ENCODE data around the gene MOB3B.

MOB3B gene

DNA sequence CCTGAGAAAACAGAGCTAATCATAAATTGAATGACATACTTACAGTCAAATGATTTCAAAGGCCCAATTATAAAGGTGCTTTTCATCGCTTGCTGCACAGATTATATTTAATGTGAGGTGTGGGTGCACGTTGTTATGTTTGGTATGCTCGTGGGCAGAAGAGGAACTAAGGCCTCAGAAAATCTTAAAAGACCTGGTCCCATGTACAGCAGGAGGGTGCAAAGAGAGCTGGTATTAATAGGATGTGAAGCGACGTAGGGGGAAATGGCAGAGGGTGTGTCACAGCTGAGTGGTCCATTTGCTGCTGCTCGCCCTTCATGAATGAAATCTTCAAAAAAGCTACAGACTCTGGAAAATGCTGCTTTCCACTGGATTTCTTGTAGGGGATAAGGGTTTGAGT lies 46.0 kb downstream of the MOB3B start:
- Histone ChIP-seq H3K27me3 (ENCODE audit: control insufficient read depth, insufficient read depth, low read length) (no peaks in the 10 kb centered on the region), H3K36me3 (ENCODE audit: control insufficient read depth, insufficient read depth, low read length) (no peaks in the 10 kb centered on the region), H3K4me1 (ENCODE audit: control insufficient read depth, insufficient read depth, low read length) (peaks cover 6% of the 10 kb centered on the region; the same call in 1 of the 2 replicates), H3K9me3 (ENCODE audit: control insufficient read depth, insufficient read depth, low read length) (no peaks in the 10 kb centered on the region), H3K27ac (ENCODE audit: low read length) (no peak overlapping the region), H3K4me3 (ENCODE audit: low read length) (no peak overlapping the region)
- no peak for DNase-seq (ENCODE audit: low read depth, low spot score)
- WGBS (ENCODE audit: insufficient coverage, insufficient read length), result no CpG with 5 or more reads among the region's 6 CpGs

DNA sequence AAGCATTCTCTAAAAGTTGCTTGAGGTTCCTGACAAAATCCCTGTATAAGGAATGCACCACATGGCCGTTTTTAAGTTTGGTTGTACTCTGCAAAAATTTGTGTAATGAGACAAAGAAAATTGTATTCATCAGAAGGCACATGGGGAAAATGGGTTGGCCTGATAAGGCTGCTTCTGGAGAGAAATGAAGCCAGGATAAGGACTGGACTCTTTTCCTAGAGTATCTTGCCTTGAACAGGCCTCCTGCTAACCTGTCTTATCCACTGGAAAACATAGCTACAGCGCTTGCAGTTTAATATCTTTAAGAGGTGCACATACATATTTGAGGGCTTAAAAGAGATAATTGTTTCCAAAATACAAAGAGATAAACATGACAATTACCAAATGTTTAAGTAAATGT lies 46.9 kb downstream of the MOB3B start:
- WGBS (ENCODE audit: insufficient coverage, insufficient read length), result no CpG with 5 or more reads among the region's 2 CpGs
- no peak for DNase-seq (ENCODE audit: low read depth, low spot score)
- Histone ChIP-seq H3K9me3 (ENCODE audit: control insufficient read depth, insufficient read depth, low read length) (no peaks in the 10 kb centered on the region), H3K4me3 (ENCODE audit: low read length) (no peak overlapping the region), H3K4me1 (ENCODE audit: control insufficient read depth, insufficient read depth, low read length) (peaks cover 1% of the 10 kb centered on the region; the same call in 1 of the 2 replicates), H3K36me3 (ENCODE audit: control insufficient read depth, insufficient read depth, low read length) (no peaks in the 10 kb centered on the region), H3K27me3 (ENCODE audit: control insufficient read depth, insufficient read depth, low read length) (no peaks in the 10 kb centered on the region), H3K27ac (ENCODE audit: low read length) (no peak overlapping the region)

DNA sequence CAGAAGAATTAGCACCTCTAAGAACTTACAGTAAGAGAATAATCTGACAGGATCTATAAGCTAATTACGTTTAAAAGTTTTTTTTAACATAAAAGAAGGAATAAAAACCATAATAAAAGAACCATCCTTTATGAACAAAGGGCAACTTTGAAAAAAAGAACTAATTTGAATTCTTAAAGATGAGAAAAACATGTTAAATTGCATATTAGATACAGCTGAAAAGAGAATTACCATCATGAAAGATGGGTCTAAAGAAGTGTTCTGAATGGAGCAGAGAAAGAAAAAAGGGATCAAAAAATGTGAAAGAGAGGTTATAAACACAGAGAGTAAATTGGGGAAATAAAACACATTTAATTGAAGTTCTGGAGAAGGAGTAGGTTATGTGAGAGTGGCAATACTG lies 51.3 kb downstream of the MOB3B start:
- Histone ChIP-seq H3K4me3 (ENCODE audit: low read length) (no peak overlapping the region), H3K27me3 (ENCODE audit: control insufficient read depth, insufficient read depth, low read length) (no peaks in the 10 kb centered on the region), H3K4me1 (ENCODE audit: control insufficient read depth, insufficient read depth, low read length) (no peaks in the 10 kb centered on the region; the same call in 1 of the 2 replicates), H3K9me3 (ENCODE audit: control insufficient read depth, insufficient read depth, low read length) (no peaks in the 10 kb centered on the region), H3K27ac (ENCODE audit: low read length) (no peak overlapping the region), H3K36me3 (ENCODE audit: control insufficient read depth, insufficient read depth, low read length) (no peaks in the 10 kb centered on the region)
- no peak for DNase-seq (ENCODE audit: low read depth, low spot score)
- no CpG with 5 or more reads among the region's 1 CpG for WGBS (ENCODE audit: insufficient coverage, insufficient read length)

DNA sequence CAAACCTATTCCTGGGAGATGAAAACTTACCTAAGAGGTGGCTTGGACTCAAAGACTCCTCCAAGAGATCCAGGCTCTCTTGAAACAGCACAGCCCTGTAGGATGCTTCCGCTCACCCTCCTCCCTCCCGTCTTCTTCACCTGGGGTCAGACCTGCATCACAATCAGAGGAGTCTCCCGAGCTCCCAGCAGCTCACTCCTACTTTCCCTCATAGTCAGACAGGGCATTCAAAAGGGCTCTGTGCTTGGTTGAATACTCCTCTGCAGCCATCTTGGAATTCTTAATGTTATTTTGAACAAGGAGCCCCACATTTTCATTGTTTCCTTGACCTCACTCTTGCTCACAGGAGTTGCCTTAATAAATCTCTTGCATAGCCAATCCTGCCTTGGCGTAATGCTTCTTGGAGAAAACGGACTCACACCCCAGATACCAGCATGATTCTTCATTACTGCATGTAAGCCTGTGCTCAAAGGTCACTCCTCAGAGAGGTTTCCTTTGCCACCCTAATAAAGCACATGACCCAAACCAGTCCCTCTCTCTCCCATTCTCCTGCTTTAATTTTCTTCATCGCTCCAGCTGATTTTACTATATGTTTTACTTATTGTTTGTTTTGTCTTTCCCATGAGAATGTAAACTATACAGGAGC lies 52.6 kb downstream of the MOB3B start:
- H3K4me1 ChIP-seq (ENCODE audit: control insufficient read depth, insufficient read depth, low read length), result no peaks in the 10 kb centered on the region; the same call in 1 of the 2 replicates
- H3K36me3 ChIP-seq (ENCODE audit: control insufficient read depth, insufficient read depth, low read length), result no peaks in the 10 kb centered on the region
- no peaks in the 10 kb centered on the region for H3K27me3 ChIP-seq (ENCODE audit: control insufficient read depth, insufficient read depth, low read length)
- DNase-seq (ENCODE audit: low read depth, low spot score), result no peak
- no peak overlapping the region for H3K4me3 ChIP-seq (ENCODE audit: low read length)
- no peak overlapping the region for H3K27ac ChIP-seq (ENCODE audit: low read length)
- no CpG with 5 or more reads among the region's 6 CpGs for WGBS (ENCODE audit: insufficient coverage, insufficient read length)
- H3K9me3 ChIP-seq (ENCODE audit: control insufficient read depth, insufficient read depth, low read length), result no peaks in the 10 kb centered on the region

DNA sequence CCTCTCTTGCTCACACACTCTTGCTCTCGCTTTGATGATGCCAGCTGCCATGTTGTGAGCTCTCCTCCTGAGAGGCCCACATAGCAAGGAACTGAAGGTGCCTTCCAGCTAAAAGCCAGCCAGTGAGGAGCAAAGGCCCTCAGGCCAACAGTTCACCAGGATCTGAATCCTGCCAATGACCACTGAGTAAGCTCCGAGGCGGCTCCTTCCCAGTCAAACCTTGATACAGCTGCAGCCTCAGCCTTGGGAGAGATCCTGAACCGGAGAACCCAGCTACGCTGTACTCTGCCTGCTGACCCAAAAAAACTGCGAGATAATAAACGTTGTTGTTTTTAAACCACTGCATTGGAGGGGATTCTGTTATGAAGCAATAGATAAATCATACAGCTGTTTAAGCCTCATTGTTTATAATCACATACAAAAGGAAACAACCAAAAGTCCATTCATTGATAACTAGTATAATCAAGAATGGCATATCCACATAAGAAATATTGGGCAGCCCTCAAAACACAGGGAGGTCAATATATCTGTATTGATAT lies 54.5 kb downstream of the MOB3B start:
- no peak overlapping the region for H3K27ac ChIP-seq (ENCODE audit: low read length)
- H3K27me3 ChIP-seq (ENCODE audit: control insufficient read depth, insufficient read depth, low read length), result no peaks in the 10 kb centered on the region
- no peaks in the 10 kb centered on the region for H3K36me3 ChIP-seq (ENCODE audit: control insufficient read depth, insufficient read depth, low read length)
- peaks cover 5% of the 10 kb centered on the region for H3K4me1 ChIP-seq (ENCODE audit: control insufficient read depth, insufficient read depth, low read length)
- WGBS (ENCODE audit: insufficient coverage, insufficient read length), result no CpG with 5 or more reads among the region's 7 CpGs
- no peaks in the 10 kb centered on the region for H3K9me3 ChIP-seq (ENCODE audit: control insufficient read depth, insufficient read depth, low read length)
- no peak for DNase-seq (ENCODE audit: low read depth, low spot score)
- no peak overlapping the region for H3K4me3 ChIP-seq (ENCODE audit: low read length)

DNA sequence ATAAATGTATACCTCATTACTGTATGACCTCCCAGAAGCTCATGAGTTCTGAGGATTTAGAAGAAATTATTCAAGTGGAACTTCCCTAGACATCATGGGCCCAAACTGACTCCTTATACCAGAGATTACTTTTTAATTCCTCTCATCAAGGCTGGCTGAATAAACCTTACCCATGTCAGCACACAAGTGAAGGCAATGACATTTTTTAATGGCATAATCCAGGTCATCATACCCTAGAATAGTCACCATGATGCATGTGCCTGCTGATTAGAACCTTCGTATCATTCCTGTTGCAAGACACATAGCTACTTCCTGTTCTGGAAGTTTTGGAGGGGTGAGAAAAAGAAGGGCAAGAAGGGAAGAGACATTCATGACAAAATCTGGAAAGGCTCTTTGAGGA lies 55.3 kb downstream of the MOB3B start:
- no peaks in the 10 kb centered on the region for H3K36me3 ChIP-seq (ENCODE audit: control insufficient read depth, insufficient read depth, low read length)
- no peak overlapping the region for H3K27ac ChIP-seq (ENCODE audit: low read length)
- DNase-seq (ENCODE audit: low read depth, low spot score), result no peak
- no peak overlapping the region for H3K4me3 ChIP-seq (ENCODE audit: low read length)
- no CpG with 5 or more reads among the region's 1 CpG for WGBS (ENCODE audit: insufficient coverage, insufficient read length)
- peaks cover 6% of the 10 kb centered on the region for H3K4me1 ChIP-seq (ENCODE audit: control insufficient read depth, insufficient read depth, low read length)
- no peaks in the 10 kb centered on the region for H3K27me3 ChIP-seq (ENCODE audit: control insufficient read depth, insufficient read depth, low read length)
- no peaks in the 10 kb centered on the region for H3K9me3 ChIP-seq (ENCODE audit: control insufficient read depth, insufficient read depth, low read length)

DNA sequence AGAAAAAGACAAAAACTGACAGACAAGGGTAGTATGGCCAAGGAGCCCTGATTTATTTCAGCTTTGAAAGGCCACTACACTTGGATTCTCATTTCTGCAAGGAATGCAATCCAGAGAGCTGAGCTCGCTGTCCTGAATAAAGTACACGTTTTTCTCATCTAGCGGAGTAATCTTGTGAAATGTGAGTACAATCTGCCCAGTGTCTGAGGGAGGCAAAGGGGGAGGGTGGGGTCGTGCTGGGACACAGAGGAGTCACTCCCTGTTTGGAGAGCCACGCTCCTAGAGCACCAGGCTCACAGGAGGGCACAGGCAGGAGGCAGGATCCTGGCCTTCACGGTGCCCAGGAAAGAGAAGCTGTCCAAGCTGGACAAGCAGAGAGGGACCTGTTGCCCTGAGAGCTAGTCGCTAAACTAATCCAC lies 56.5 kb downstream of the MOB3B start:
- no peak for DNase-seq (ENCODE audit: low read depth, low spot score)
- peaks cover 6% of the 10 kb centered on the region for H3K4me1 ChIP-seq (ENCODE audit: control insufficient read depth, insufficient read depth, low read length)
- no CpG with 5 or more reads among the region's 7 CpGs for WGBS (ENCODE audit: insufficient coverage, insufficient read length)
- no peak overlapping the region for H3K27ac ChIP-seq (ENCODE audit: low read length)
- H3K9me3 ChIP-seq (ENCODE audit: control insufficient read depth, insufficient read depth, low read length), result no peaks in the 10 kb centered on the region
- H3K4me3 ChIP-seq (ENCODE audit: low read length), result no peak overlapping the region
- no peaks in the 10 kb centered on the region for H3K36me3 ChIP-seq (ENCODE audit: control insufficient read depth, insufficient read depth, low read length)
- H3K27me3 ChIP-seq (ENCODE audit: control insufficient read depth, insufficient read depth, low read length), result no peaks in the 10 kb centered on the region

DNA sequence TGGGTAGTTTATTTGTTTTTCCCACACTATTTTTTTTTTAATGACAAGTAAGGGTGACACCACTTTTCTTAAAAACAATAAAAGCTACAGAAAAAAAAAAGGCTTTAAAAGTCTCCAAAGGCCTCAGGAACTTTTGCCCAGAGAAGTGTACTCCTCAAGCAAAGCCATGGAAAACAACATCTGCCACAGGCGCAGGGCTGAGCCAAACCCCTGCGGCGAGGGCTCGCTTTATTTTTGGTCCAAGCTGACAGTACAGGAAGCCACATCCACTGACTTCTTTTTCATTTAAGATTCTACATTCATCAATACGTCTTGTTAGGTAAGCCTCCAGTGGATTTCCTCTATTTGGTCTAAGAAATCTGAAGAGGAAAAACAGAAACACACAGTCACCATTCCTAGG lies 57.4 kb downstream of the MOB3B start:
- Histone ChIP-seq H3K27me3 (ENCODE audit: control insufficient read depth, insufficient read depth, low read length) (no peaks in the 10 kb centered on the region), H3K4me1 (ENCODE audit: control insufficient read depth, insufficient read depth, low read length) (peaks cover 6% of the 10 kb centered on the region), H3K27ac (ENCODE audit: low read length) (no peak overlapping the region), H3K36me3 (ENCODE audit: control insufficient read depth, insufficient read depth, low read length) (no peaks in the 10 kb centered on the region), H3K9me3 (ENCODE audit: control insufficient read depth, insufficient read depth, low read length) (no peaks in the 10 kb centered on the region), H3K4me3 (ENCODE audit: low read length) (no peak overlapping the region)
- WGBS (ENCODE audit: insufficient coverage, insufficient read length), result no CpG with 5 or more reads among the region's 5 CpGs
- DNase-seq (ENCODE audit: low read depth, low spot score), result no peak

DNA sequence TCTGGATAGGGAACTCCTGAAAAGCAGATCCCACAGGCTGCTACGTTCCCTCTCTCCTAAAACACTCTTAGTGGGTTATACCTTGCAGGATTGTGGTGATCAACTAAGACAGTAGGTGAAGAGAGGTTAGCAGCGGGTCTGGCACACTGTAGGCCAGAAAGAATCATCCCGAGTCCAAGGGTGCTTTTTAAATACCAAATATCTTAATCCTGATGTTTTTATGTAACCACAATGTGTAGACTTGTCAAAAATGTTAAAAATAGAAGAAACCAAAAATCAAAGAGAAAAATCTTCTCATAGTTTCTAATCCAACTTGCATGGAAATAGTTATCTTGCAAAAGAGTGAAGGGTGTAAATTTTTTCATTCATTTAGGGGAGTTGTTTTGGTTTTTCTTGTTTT lies 57.8 kb downstream of the MOB3B start:
- no peaks in the 10 kb centered on the region for H3K9me3 ChIP-seq (ENCODE audit: control insufficient read depth, insufficient read depth, low read length)
- no CpG with 5 or more reads among the region's 3 CpGs for WGBS (ENCODE audit: insufficient coverage, insufficient read length)

DNA sequence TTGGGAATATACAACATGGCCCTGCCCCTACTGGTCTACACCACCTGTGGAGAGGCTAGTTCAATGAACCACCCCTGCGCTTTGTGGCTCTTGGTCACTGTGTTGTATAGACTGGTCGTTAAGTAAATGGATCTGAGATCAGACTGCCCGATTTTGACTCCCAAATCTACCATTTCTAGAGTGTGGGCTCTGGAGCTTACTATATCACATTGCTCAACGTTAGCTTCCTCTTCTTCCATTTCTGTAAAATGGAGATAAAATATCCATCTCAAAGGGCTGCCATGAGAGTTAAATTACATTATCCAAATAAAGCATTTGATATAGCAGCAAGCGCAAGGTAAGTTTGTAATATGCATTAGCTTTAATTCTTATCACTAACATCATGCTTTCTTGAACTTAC lies 58.2 kb downstream of the MOB3B start:
- no peak overlapping the region for H3K27ac ChIP-seq (ENCODE audit: low read length)
- H3K9me3 ChIP-seq (ENCODE audit: control insufficient read depth, insufficient read depth, low read length), result no peaks in the 10 kb centered on the region
- H3K4me3 ChIP-seq (ENCODE audit: low read length), result no peak overlapping the region
- no peaks in the 10 kb centered on the region for H3K27me3 ChIP-seq (ENCODE audit: control insufficient read depth, insufficient read depth, low read length)
- no peak for DNase-seq (ENCODE audit: low read depth, low spot score)
- no CpG with 5 or more reads among the region's 5 CpGs for WGBS (ENCODE audit: insufficient coverage, insufficient read length)
- H3K4me1 ChIP-seq (ENCODE audit: control insufficient read depth, insufficient read depth, low read length), result peaks cover 6% of the 10 kb centered on the region; the same call in 1 of the 2 replicates
- no peaks in the 10 kb centered on the region for H3K36me3 ChIP-seq (ENCODE audit: control insufficient read depth, insufficient read depth, low read length)

More for the DNA sequence above, 57.8 kb downstream of the MOB3B start:
- no peaks in the 10 kb centered on the region for H3K36me3 ChIP-seq (ENCODE audit: control insufficient read depth, insufficient read depth, low read length)
- H3K27me3 ChIP-seq (ENCODE audit: control insufficient read depth, insufficient read depth, low read length), result no peaks in the 10 kb centered on the region
- H3K27ac ChIP-seq (ENCODE audit: low read length), result no peak overlapping the region
- peaks cover 6% of the 10 kb centered on the region for H3K4me1 ChIP-seq (ENCODE audit: control insufficient read depth, insufficient read depth, low read length)
- no peak for DNase-seq (ENCODE audit: low read depth, low spot score)
- H3K4me3 ChIP-seq (ENCODE audit: low read length), result no peak overlapping the region

DNA sequence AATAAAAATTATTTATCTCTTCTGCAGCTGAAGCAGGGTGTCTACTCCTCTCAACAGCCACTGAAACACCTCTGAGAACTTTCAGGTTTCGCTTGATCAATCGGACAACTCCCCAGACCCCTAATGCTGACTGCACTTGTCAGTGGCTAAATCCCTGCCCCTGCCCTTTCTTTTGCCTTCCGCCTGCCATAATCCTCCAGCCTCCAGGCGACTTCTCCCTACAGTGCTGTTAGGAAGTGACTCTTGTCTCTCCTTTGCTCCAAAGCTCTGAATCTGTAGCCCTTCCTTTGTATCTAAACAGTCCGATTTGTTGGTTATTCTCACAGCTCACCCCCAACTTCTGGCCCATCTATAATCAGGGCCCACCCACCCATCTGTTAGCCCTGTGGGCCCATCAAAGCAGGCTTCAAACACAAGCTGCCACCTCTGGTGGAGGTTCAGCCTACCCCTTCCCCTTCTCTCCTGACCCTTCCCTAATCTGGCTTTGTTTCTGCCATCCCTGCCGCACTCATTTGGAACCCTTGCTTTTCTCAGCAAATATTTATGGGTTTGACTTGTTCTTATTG lies 59.2 kb downstream of the MOB3B start:
- H3K9me3 ChIP-seq (ENCODE audit: control insufficient read depth, insufficient read depth, low read length), result no peaks in the 10 kb centered on the region
- no peaks in the 10 kb centered on the region for H3K27me3 ChIP-seq (ENCODE audit: control insufficient read depth, insufficient read depth, low read length)
- no peak overlapping the region for H3K27ac ChIP-seq (ENCODE audit: low read length)
- peaks cover 6% of the 10 kb centered on the region; the same call in 1 of the 2 replicates for H3K4me1 ChIP-seq (ENCODE audit: control insufficient read depth, insufficient read depth, low read length)
- no peaks in the 10 kb centered on the region for H3K36me3 ChIP-seq (ENCODE audit: control insufficient read depth, insufficient read depth, low read length)
- no CpG with 5 or more reads among the region's 6 CpGs for WGBS (ENCODE audit: insufficient coverage, insufficient read length)
- no peak for DNase-seq (ENCODE audit: low read depth, low spot score)
- H3K4me3 ChIP-seq (ENCODE audit: low read length), result no peak overlapping the region

Data from iPS DF 6.9 (cell line).